ENCODE results near the gene SDK1.

The SDK1 gene

DNA sequence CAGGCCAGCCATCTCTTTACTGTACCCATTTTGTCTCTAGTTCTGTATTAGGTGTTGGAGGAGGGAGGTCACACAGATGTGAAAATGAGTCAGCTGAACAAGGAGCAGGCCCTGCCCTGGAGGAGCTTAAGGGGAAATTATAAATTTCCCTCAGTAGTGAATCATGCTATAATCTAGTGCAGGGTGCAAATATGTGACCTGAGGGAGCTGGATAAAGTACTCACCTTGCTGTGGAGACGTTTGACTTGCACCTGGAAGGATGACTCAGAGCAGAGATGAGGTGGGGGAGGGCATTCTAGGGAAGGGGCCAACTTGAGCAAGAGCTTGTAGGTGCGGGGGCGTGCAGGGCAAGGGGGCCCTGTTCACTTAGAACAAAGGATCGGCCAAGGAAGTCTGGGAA is 610.6 kb downstream of the SDK1 start:
- H3K27ac ChIP-seq (replicated peaks; ENCODE audit: low read length) = no peak overlapping the region
- H2AFZ ChIP-seq (ENCODE audit: low read length) = no peak overlapping the region
- H2AK5ac ChIP-seq (ENCODE audit: low read depth, low read length) = peak overlapping the region; percentile 15
- no peaks in the 10 kb centered on the region for H3K27me3 ChIP-seq (ENCODE audit: control insufficient read depth in 3 of 3, insufficient read depth in 3 of 3, low read depth in 1 of 3, low read length in 3 of 3)
- no peak overlapping the region for H3K4me2 ChIP-seq (ENCODE audit: insufficient read depth, low read length, poor library complexity, severe bottlenecking)
- H3K18ac ChIP-seq (ENCODE audit: low read length) = no peak overlapping the region
- no peak overlapping the region for H2BK15ac ChIP-seq (ENCODE audit: low read length)
- no CpG with 5 or more reads among the region's 4 CpGs for WGBS, 2 donors (ENCODE audit: extremely low coverage in 2 of 2, insufficient read length in 2 of 2, insufficient replicate concordance in 1 of 2)
- H3K4me1 ChIP-seq (ENCODE audit: control insufficient read depth in 2 of 2, insufficient read depth in 1 of 2, low read depth in 1 of 2, low read length in 2 of 2) = peaks cover 10 to 19% of the 10 kb centered on the region in 2 donors
- H2BK120ac ChIP-seq (ENCODE audit: low read depth, low read length) = no peak overlapping the region
- no peak overlapping the region for H3K23ac ChIP-seq (ENCODE audit: low read depth, low read length, poor library complexity)
- H4K91ac ChIP-seq (ENCODE audit: low read depth, low read length, poor library complexity) = no peak overlapping the region
- H3K4ac ChIP-seq (ENCODE audit: low read length) = no peak overlapping the region
- peaks cover 7 to 15% of the 10 kb centered on the region in 2 donors for H3K9me3 ChIP-seq (replicated peaks in 1 of 2; ENCODE audit: control insufficient read depth in 2 of 2, insufficient read depth in 1 of 2, low read depth in 1 of 2, low read length in 2 of 2)
- H3K79me1 ChIP-seq (ENCODE audit: low read depth, low read length) = no peaks in the 10 kb centered on the region
- DNase-seq (ENCODE audit: low spot score) = no peak
- H3K4me3 ChIP-seq (ENCODE audit: low read length in 2 of 2) = no peak overlapping the region
- H4K8ac ChIP-seq (ENCODE audit: low read depth, low read length) = no peak overlapping the region
- no peak overlapping the region for H3K9ac ChIP-seq (ENCODE audit: low read depth, low read length, poor library complexity)
- H3K36me3 ChIP-seq (replicated peaks in 1 of 2; ENCODE audit: control insufficient read depth in 2 of 2, insufficient read depth in 2 of 2, low read length in 2 of 2) = no peaks in the 10 kb centered on the region
- no peak overlapping the region for H2BK5ac ChIP-seq (ENCODE audit: low read length)
- no peak overlapping the region for H2BK12ac ChIP-seq (ENCODE audit: low read length)
- H3K14ac ChIP-seq (ENCODE audit: low read length) = no peak overlapping the region

DNA sequence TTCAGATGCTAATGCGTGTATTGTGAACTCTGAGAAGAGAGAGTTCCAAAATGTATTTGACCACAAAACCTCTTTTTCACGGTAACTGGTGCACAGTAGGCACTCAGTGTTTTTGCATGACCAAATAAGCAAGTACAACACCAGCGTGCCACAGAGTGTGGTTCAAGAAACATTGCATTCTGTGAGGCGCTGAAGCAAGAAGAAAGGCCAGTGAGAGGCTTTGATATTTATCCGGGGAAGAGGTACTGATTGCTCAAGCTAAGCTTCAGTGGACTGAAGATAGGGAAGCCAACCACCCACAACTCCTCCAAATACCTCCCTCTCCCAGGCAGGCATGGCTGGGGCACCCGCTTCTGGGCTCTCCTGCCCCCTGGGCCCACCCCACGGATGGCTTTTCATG is 611.2 kb downstream of the SDK1 start:
- Histone ChIP-seq H3K4ac (ENCODE audit: low read length) (no peak overlapping the region), H3K9ac (ENCODE audit: low read depth, low read length, poor library complexity) (no peak overlapping the region), H3K18ac (ENCODE audit: low read length) (no peak overlapping the region), H3K79me1 (ENCODE audit: low read depth, low read length) (no peaks in the 10 kb centered on the region), H3K9me3 (replicated peaks in 1 of 2; ENCODE audit: control insufficient read depth in 2 of 2, insufficient read depth in 1 of 2, low read depth in 1 of 2, low read length in 2 of 2) (peaks cover 7 to 15% of the 10 kb centered on the region in 2 donors), H2AK5ac (ENCODE audit: low read depth, low read length) (no peak overlapping the region), H3K14ac (ENCODE audit: low read length) (no peak overlapping the region), H3K27ac (replicated peaks; ENCODE audit: low read length) (no peak overlapping the region), H2BK15ac (ENCODE audit: low read length) (no peak overlapping the region), H3K4me1 (ENCODE audit: control insufficient read depth in 2 of 2, insufficient read depth in 1 of 2, low read depth in 1 of 2, low read length in 2 of 2) (peaks cover 10 to 19% of the 10 kb centered on the region in 2 donors), H3K36me3 (replicated peaks in 1 of 2; ENCODE audit: control insufficient read depth in 2 of 2, insufficient read depth in 2 of 2, low read length in 2 of 2) (no peaks in the 10 kb centered on the region), H3K4me3 (ENCODE audit: low read length in 2 of 2) (no peak overlapping the region), H3K4me2 (ENCODE audit: insufficient read depth, low read length, poor library complexity, severe bottlenecking) (no peak overlapping the region), H4K8ac (ENCODE audit: low read depth, low read length) (no peak overlapping the region), H3K23ac (ENCODE audit: low read depth, low read length, poor library complexity) (no peak overlapping the region), H2BK12ac (ENCODE audit: low read length) (no peak overlapping the region), H4K91ac (ENCODE audit: low read depth, low read length, poor library complexity) (no peak overlapping the region), H3K27me3 (ENCODE audit: control insufficient read depth in 3 of 3, insufficient read depth in 3 of 3, low read depth in 1 of 3, low read length in 3 of 3) (no peaks in the 10 kb centered on the region), H2BK120ac (ENCODE audit: low read depth, low read length) (no peak overlapping the region), H2AFZ (ENCODE audit: low read length) (no peak overlapping the region), H2BK5ac (ENCODE audit: low read length) (no peak overlapping the region)
- WGBS, 2 donors (ENCODE audit: extremely low coverage in 2 of 2, insufficient read length in 2 of 2, insufficient replicate concordance in 1 of 2) = no CpG with 5 or more reads among the region's 7 CpGs
- no peak for DNase-seq (ENCODE audit: low spot score)

DNA sequence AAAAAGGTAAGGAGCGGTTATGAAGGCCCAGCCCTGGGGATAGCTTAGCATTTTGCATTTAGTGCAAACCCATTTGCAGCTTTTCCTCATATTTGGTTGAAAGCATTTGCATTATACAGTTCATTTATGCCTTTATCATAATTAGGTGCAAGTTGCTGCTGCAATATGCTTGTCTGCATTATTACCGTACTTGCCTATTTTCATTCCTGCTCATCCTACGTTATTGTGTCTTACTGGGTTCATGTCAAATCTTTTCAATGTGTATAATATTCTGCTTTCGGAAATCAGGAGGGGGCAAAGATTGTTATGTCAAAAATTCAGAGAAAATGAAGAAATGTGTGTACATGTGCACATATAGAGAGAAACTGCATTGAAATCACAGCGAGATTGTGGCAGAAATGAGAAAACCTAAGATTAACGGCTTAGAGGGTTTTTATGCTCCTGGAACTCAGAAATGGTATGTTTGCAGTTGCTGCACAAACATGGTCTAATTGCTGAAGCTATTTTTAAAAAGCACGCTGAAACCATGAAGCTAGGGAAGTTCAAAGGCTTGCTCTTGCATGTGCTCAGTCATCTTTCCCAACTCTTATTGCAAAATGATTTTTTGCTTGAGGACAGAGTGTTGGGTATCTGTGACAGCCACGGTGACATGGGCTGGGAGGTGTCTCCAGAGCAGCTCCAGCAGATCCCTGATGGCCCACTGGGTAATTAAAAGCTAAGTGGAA is 613.2 kb downstream of the SDK1 start:
- no peak for DNase-seq (ENCODE audit: low spot score)
- no peak overlapping the region for H2AK5ac ChIP-seq (ENCODE audit: low read depth, low read length)
- H3K4me1 ChIP-seq (ENCODE audit: control insufficient read depth in 2 of 2, insufficient read depth in 1 of 2, low read depth in 1 of 2, low read length in 2 of 2) = peaks cover 9 to 18% of the 10 kb centered on the region in 2 donors

DNA sequence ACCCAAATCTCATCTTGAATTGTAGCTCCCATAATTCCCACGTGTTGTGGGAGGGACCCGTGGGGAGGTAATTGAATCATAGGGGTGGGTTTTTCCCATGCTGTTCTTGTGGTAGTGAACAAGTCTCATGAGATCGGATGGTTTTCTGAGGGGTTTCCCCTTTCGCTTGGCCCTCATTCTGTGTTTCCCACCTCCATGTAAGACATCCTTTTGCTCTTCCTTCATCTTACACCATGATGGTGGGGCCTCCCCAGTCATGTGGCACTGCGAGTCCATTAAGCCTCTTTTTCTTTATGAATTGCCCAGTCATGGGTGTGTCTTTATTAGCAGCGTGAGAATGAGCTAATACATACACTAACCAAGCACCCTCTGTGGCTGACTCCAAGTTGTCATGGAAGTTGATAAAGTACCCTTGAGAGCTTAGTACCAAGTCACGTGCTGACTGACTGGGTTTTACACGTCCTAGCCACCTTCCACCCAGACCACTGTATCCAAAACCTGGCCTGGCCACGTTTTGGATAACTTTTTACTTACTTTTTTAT is 614.4 kb downstream of the SDK1 start:
- Histone ChIP-seq H3K14ac (ENCODE audit: low read length) (no peak overlapping the region), H2BK12ac (ENCODE audit: low read length) (no peak overlapping the region), H4K91ac (ENCODE audit: low read depth, low read length, poor library complexity) (no peak overlapping the region), H2BK120ac (ENCODE audit: low read depth, low read length) (no peak overlapping the region), H2AFZ (ENCODE audit: low read length) (no peak overlapping the region), H3K23ac (ENCODE audit: low read depth, low read length, poor library complexity) (no peak overlapping the region), H3K4me2 (ENCODE audit: insufficient read depth, low read length, poor library complexity, severe bottlenecking) (no peak overlapping the region), H2BK5ac (ENCODE audit: low read length) (no peak overlapping the region), H3K27ac (replicated peaks; ENCODE audit: low read length) (no peak overlapping the region), H3K9me3 (replicated peaks in 1 of 2; ENCODE audit: control insufficient read depth in 2 of 2, insufficient read depth in 1 of 2, low read depth in 1 of 2, low read length in 2 of 2) (peaks cover 8 to 18% of the 10 kb centered on the region in 2 donors), H4K8ac (ENCODE audit: low read depth, low read length) (no peak overlapping the region), H2AK5ac (ENCODE audit: low read depth, low read length) (no peak overlapping the region), H3K4ac (ENCODE audit: low read length) (no peak overlapping the region), H3K79me1 (ENCODE audit: low read depth, low read length) (no peaks in the 10 kb centered on the region), H3K36me3 (replicated peaks in 1 of 2; ENCODE audit: control insufficient read depth in 2 of 2, insufficient read depth in 2 of 2, low read length in 2 of 2) (no peaks in the 10 kb centered on the region), H2BK15ac (ENCODE audit: low read length) (no peak overlapping the region), H3K18ac (ENCODE audit: low read length) (no peak overlapping the region), H3K27me3 (ENCODE audit: control insufficient read depth in 3 of 3, insufficient read depth in 3 of 3, low read depth in 1 of 3, low read length in 3 of 3) (no peaks in the 10 kb centered on the region), H3K4me3 (ENCODE audit: low read length in 2 of 2) (no peak overlapping the region), H3K4me1 (ENCODE audit: control insufficient read depth in 2 of 2, insufficient read depth in 1 of 2, low read depth in 1 of 2, low read length in 2 of 2) (peaks cover 4 to 9% of the 10 kb centered on the region in 2 donors), H3K9ac (ENCODE audit: low read depth, low read length, poor library complexity) (no peak overlapping the region)
- WGBS, 2 donors (ENCODE audit: extremely low coverage in 2 of 2, insufficient read length in 2 of 2, insufficient replicate concordance in 1 of 2) = no CpG with 5 or more reads among the region's 9 CpGs
- DNase-seq (ENCODE audit: low spot score) = no peak

More for the DNA sequence above, 613.2 kb downstream of the SDK1 start:
- no peak overlapping the region for H2BK12ac ChIP-seq (ENCODE audit: low read length)
- H3K27ac ChIP-seq (replicated peaks; ENCODE audit: low read length) = no peak overlapping the region
- no peaks in the 10 kb centered on the region for H3K27me3 ChIP-seq (ENCODE audit: control insufficient read depth in 3 of 3, insufficient read depth in 3 of 3, low read depth in 1 of 3, low read length in 3 of 3)
- H2AFZ ChIP-seq (ENCODE audit: low read length) = no peak overlapping the region
- H3K36me3 ChIP-seq (replicated peaks in 1 of 2; ENCODE audit: control insufficient read depth in 2 of 2, insufficient read depth in 2 of 2, low read length in 2 of 2) = no peaks in the 10 kb centered on the region
- no peak overlapping the region for H3K23ac ChIP-seq (ENCODE audit: low read depth, low read length, poor library complexity)
- no peak overlapping the region for H4K91ac ChIP-seq (ENCODE audit: low read depth, low read length, poor library complexity)
- H3K4me2 ChIP-seq (ENCODE audit: insufficient read depth, low read length, poor library complexity, severe bottlenecking) = no peak overlapping the region
- no peak overlapping the region for H2BK120ac ChIP-seq (ENCODE audit: low read depth, low read length)
- no peak overlapping the region for H3K4me3 ChIP-seq (ENCODE audit: low read length in 2 of 2)
- H3K14ac ChIP-seq (ENCODE audit: low read length) = no peak overlapping the region
- no peak overlapping the region for H4K8ac ChIP-seq (ENCODE audit: low read depth, low read length)
- H3K18ac ChIP-seq (ENCODE audit: low read length) = no peak overlapping the region
- H3K9ac ChIP-seq (ENCODE audit: low read depth, low read length, poor library complexity) = no peak overlapping the region
- H2BK15ac ChIP-seq (ENCODE audit: low read length) = no peak overlapping the region
- H3K9me3 ChIP-seq (replicated peaks in 1 of 2; ENCODE audit: control insufficient read depth in 2 of 2, insufficient read depth in 1 of 2, low read depth in 1 of 2, low read length in 2 of 2) = peaks cover 8 to 17% of the 10 kb centered on the region in 2 donors
- H3K79me1 ChIP-seq (ENCODE audit: low read depth, low read length) = no peaks in the 10 kb centered on the region
- no CpG with 5 or more reads among the region's 8 CpGs for WGBS, 2 donors (ENCODE audit: extremely low coverage in 2 of 2, insufficient read length in 2 of 2, insufficient replicate concordance in 1 of 2)
- no peak overlapping the region for H2BK5ac ChIP-seq (ENCODE audit: low read length)
- H3K4ac ChIP-seq (ENCODE audit: low read length) = no peak overlapping the region
